Transverse colon (tissue), 4 donors: ENCODE measurements around the gene ANKRD23. TPM values are rescaled to one million over a fixed set of nuclear protein-coding genes. Genes with fewer than 3 reads are reported as not detected.

Experiments used
- DNase-seq: peaks from one replicate; pipeline ENCODE4 v3.0.0-alpha.2; 2019
- H3K27ac ChIP-seq, 4 donors: fragments of 200-600 bp; sonication (generic); 2 replicates each; pipeline ENCODE4 v1.5.1; 2016 to 2018; ENCODE audit warnings: inconsistent platforms in 4 of 4
- H3K27me3 ChIP-seq: fragments of 200-600 bp; sonication (generic); 2 replicates; pipeline ENCODE4 v1.5.1; 2017; ENCODE audit warnings: inconsistent platforms
- H3K36me3 ChIP-seq, 4 donors: fragments of 200-600 bp; sonication (generic); 2 replicates each; pipeline ENCODE4 v1.5.1; 2017 to 2019; ENCODE audit warnings: inconsistent platforms in 4 of 4
- H3K4me1 ChIP-seq, 4 donors: fragments of 200-600 bp; sonication (generic); 2 replicates each; pipeline ENCODE4 v1.5.1; 2017 to 2020; ENCODE audit warnings: inconsistent platforms in 4 of 4
- H3K4me3 ChIP-seq, 4 donors: fragments of 200-600 bp; sonication (generic); 1 replicate in 1 of 4; 2 replicates in 3 of 4; pipeline versions ENCODE4 v1.5.1 to v1.6.1; 2017 to 2019; ENCODE audit warnings: inconsistent platforms in 4 of 4
- H3K9me3 ChIP-seq, 2 donors: fragments of 200-600 bp; sonication (generic); 2 replicates each; pipeline ENCODE4 v1.5.1; 2017 to 2019; ENCODE audit warnings: inconsistent platforms in 2 of 2
- CTCF ChIP-seq, 5 experiments: fragments of 200-600 bp in 3 of 5; fragments of 450-650 bp in 2 of 5; sonication (generic) in 3 of 5; IDR thresholded peaks; 1 replicate in 2 of 5; 2 replicates in 3 of 5; pipeline ENCODE4 v1.5.1; 2016 to 2017; ENCODE audit warnings: antibody characterized with exemption in 5 of 5, inconsistent platforms in 3 of 5, mild to moderate bottlenecking in 2 of 5, moderate library complexity in 1 of 5
- EP300 ChIP-seq: sonication (generic); formaldehyde crosslinking; IDR thresholded peaks from one replicate; pipeline ENCODE4 v1.6.1; 2017; ENCODE audit warnings: antibody characterized with exemption, low read depth
- POLR2A ChIP-seq: fragments of 450-650 bp; IDR thresholded peaks from one replicate; pipeline ENCODE4 v1.6.1; 2016; ENCODE audit warnings: antibody characterized with exemption, mild to moderate bottlenecking, moderate library complexity
- POLR2AphosphoS5 ChIP-seq, 3 donors: sonication (generic); formaldehyde crosslinking; IDR thresholded peaks; one replicate each; pipeline ENCODE4 v1.6.1; 2016; ENCODE audit warnings: antibody characterized with exemption in 3 of 3
- WGBS, 2 donors: methylation state at CpG; one replicate each; pipeline ENCODE4 v1.1.5; 2018; ENCODE audit warnings: low coverage in 1 of 2; 5-methylcytosine and 5-hydroxymethylcytosine counted together
- in situ Hi-C, 4 donors: fragments of 200-750 bp; cut with MboI; loops; one replicate each; pipeline versions ENCODE4 v1.15.0 to v1.15.1; 2017; ENCODE audit warnings: low sequenced_read_pairs in 3 of 4, low pct_ligation_motif_present in 1 of 4, low pct_unique_long_range_greater_than_20kb in 1 of 4
- intact Hi-C: fragments of 100-400 bp; cut with DNase I; formaldehyde crosslinking; loops from one replicate; pipeline ENCODE4 v1.15.1; 2023; ENCODE audit warnings: low total_unique reads
- total RNA-seq, 4 donors: library from RNA; depleted of rRNA; stranded (reverse); fragments of >200 nt; gene quantifications; one replicate each; pipeline ENCODE4 v1.1.0, GENCODE V29; 2016

The ANKRD23 gene
- total RNA-seq, 4 donors from 2014 or later, result 4.1 to 22.7 (median 7.0) TPM

- WGBS, 2 donors, result 41% methylated on average over 29 of the region's 42 CpGs; no CpG with 5 or more reads in 1 of the 2 donors
- no peaks in the 10 kb centered on the region for H3K9me3 ChIP-seq
- H3K4me3 ChIP-seq, result peak overlapping the region in 2 of 4 donors; percentile 3 to 6
- no peak overlapping the region for H3K27ac ChIP-seq
- in situ Hi-C loops (loop anchor here in 1 of 4 donors (25.0 kb wide), 1 partner anchor 248 kb away; the partner anchor contains the start of gene FAHD2B), intact Hi-C loops (no loop called here)
- DNase-seq, result peak; percentile 85
- TF ChIP-seq CTCF (IDR thresholded peaks at IDR 0.05) (no peak), POLR2A (no peak), POLR2AphosphoS5 (IDR thresholded peaks at IDR 0.05) (no peak), EP300 (no peak)
- no peaks in the 10 kb centered on the region for H3K36me3 ChIP-seq
- no peaks in the 10 kb centered on the region for H3K27me3 ChIP-seq
- peaks cover 4 to 13% (median 10%) of the 10 kb centered on the region in 4 donors for H3K4me1 ChIP-seq
Observed at GRCh38 chr2:96839293-96839874, 4.4 kb downstream of the ANKRD23 start.

- no peaks in the 10 kb centered on the region for H3K9me3 ChIP-seq
- no peak overlapping the region for H3K4me3 ChIP-seq
- intact Hi-C loops, result no loop called here
- in situ Hi-C loops, result loop anchor here in 1 of 4 donors (25.0 kb wide), 1 partner anchor 249 kb away; the partner anchor contains the start of gene FAHD2B
- peaks cover 4 to 13% (median 10%) of the 10 kb centered on the region in 4 donors for H3K4me1 ChIP-seq
- no peak overlapping the region for H3K27ac ChIP-seq
- H3K27me3 ChIP-seq, result no peaks in the 10 kb centered on the region
- no peaks in the 10 kb centered on the region for H3K36me3 ChIP-seq
- WGBS, 2 donors, result 83% methylated on average over 22 of the region's 23 CpGs; no CpG with 5 or more reads in 1 of the 2 donors
- TF ChIP-seq POLR2A (no peak), CTCF (IDR thresholded peaks at IDR 0.05) (no peak), EP300 (no peak), POLR2AphosphoS5 (IDR thresholded peaks at IDR 0.05) (no peak)
- DNase-seq, result no peak
Observed at GRCh38 chr2:96838345-96839292, 5.2 kb downstream of the ANKRD23 start.

GRCh38 chr2:96837575-96837974 lies 6.2 kb downstream of the ANKRD23 start:
- H3K9me3 ChIP-seq, result no peaks in the 10 kb centered on the region
- intact Hi-C loops, result no loop called here
- TF ChIP-seq CTCF (IDR thresholded peaks at IDR 0.05), result no peak
- TF ChIP-seq POLR2A, result no peak
- TF ChIP-seq EP300, result no peak
- TF ChIP-seq POLR2AphosphoS5 (IDR thresholded peaks at IDR 0.05), result no peak
- no peaks in the 10 kb centered on the region for H3K27me3 ChIP-seq
- no peak overlapping the region for H3K27ac ChIP-seq
- WGBS, 2 donors, result 93% methylated on average over 9 of the region's 9 CpGs; no CpG with 5 or more reads in 1 of the 2 donors
- peaks cover 4 to 15% (median 12%) of the 10 kb centered on the region in 4 donors for H3K4me1 ChIP-seq
- H3K36me3 ChIP-seq, result peaks cover 0 to 6% (median 0%) of the 10 kb centered on the region in 4 donors
- in situ Hi-C loops, result loop anchor here in 1 of 4 donors (25.0 kb wide), 1 partner anchor 250 kb away; the partner anchor contains the start of gene FAHD2B
- H3K4me3 ChIP-seq, result no peak overlapping the region
- DNase-seq, result no peak

- no peak for DNase-seq
- no peak overlapping the region for H3K4me3 ChIP-seq
- no peaks in the 10 kb centered on the region for H3K9me3 ChIP-seq
- WGBS, 2 donors, result 77 to 84% methylated on average over 4 of the region's 4 CpGs
- TF ChIP-seq POLR2A (no peak), EP300 (no peak), CTCF (IDR thresholded peaks at IDR 0.05) (no peak), POLR2AphosphoS5 (IDR thresholded peaks at IDR 0.05) (no peak)
- in situ Hi-C loops (loop anchor here in 1 of 4 donors (25.0 kb wide), 1 partner anchor 251 kb away; the partner anchor contains the start of gene FAHD2B), intact Hi-C loops (no loop called here)
- no peaks in the 10 kb centered on the region for H3K27me3 ChIP-seq
- H3K4me1 ChIP-seq, result peaks cover 4 to 15% (median 12%) of the 10 kb centered on the region in 4 donors
- H3K27ac ChIP-seq, result no peak overlapping the region
- peaks cover 0 to 17% (median 4%) of the 10 kb centered on the region in 4 donors for H3K36me3 ChIP-seq
Observed at GRCh38 chr2:96835830-96836229, 8.0 kb downstream of the ANKRD23 start.
